ENCODE results near the gene PERM1. TPM values are rescaled to one million over a fixed set of nuclear protein-coding genes. Genes with fewer than 3 reads are reported as not detected.

PERM1 gene
- total RNA-seq, 2 donors from 2014 or later: not detected

- Mint-ChIP-seq H3K27ac (no peak within 1 kb of the TSS), H3K27me3 (ENCODE audit: insufficient read depth) (peaks cover 11% of the 10 kb centered on the region), H3K4me3 (peak within 1 kb of the TSS; percentile 79), H3K4me1 (peaks cover 8% of the 10 kb centered on the region), H3K36me3 (ENCODE audit: low read depth) (peaks cover 21% of the 10 kb centered on the region), H3K9me3 (no peaks in the 10 kb centered on the region)
- Histone ChIP-seq H3K36me3 (ENCODE audit: control insufficient read depth, insufficient read depth, low read length) (peaks cover 18% of the 10 kb centered on the region), H3K27me3 (ENCODE audit: control insufficient read depth, insufficient read depth, low read length, poor library complexity, severe bottlenecking) (peaks cover 12% of the 10 kb centered on the region), H3K9ac (ENCODE audit: extremely low read depth, low read length, poor library complexity, severe bottlenecking) (no peak within 1 kb of the TSS), H3K9me3 (ENCODE audit: control insufficient read depth, low read length) (no peaks in the 10 kb centered on the region), H3K4me3 (ENCODE audit: low read length) (peak within 1 kb of the TSS; percentile 58), H3K4me1 (ENCODE audit: control insufficient read depth, insufficient read depth, low read length) (no peaks in the 10 kb centered on the region), H3K27ac (ENCODE audit: low read depth, low read length) (no peak within 1 kb of the TSS)
- 0% methylated on average over 35 to 109 of the region's 109 CpGs for WGBS, 2 experiments (ENCODE audit: insufficient coverage in 1 of 2, insufficient read length in 1 of 2)
- no peak for TF ChIP-seq CTCF (conservative IDR thresholded peaks at IDR 0.05)
- peak; percentile 94 for DNase-seq
Observed at GRCh38 chr1:960363-961131, 21.3 kb downstream of the PERM1 start, which contains the start of gene KLHL17. KLHL17 (plus strand) TSS chr1:960584; CDS start chr1:960694, 110 bp downstream.

GRCh38 chr1:959731-960362 lies 22.0 kb downstream of the PERM1 start:
- TF ChIP-seq CTCF (conservative IDR thresholded peaks at IDR 0.05): no peak
- DNase-seq: no peak
- Histone ChIP-seq H3K27me3 (ENCODE audit: control insufficient read depth, insufficient read depth, low read length, poor library complexity, severe bottlenecking) (peaks cover 12% of the 10 kb centered on the region), H3K27ac (ENCODE audit: low read depth, low read length) (no peak overlapping the region), H3K9ac (ENCODE audit: extremely low read depth, low read length, poor library complexity, severe bottlenecking) (no peak overlapping the region), H3K4me3 (ENCODE audit: low read length) (no peak overlapping the region), H3K9me3 (ENCODE audit: control insufficient read depth, low read length) (no peaks in the 10 kb centered on the region), H3K36me3 (ENCODE audit: control insufficient read depth, insufficient read depth, low read length) (peaks cover 25% of the 10 kb centered on the region), H3K4me1 (ENCODE audit: control insufficient read depth, insufficient read depth, low read length) (no peaks in the 10 kb centered on the region)
- WGBS, 2 experiments (ENCODE audit: insufficient coverage in 1 of 2, insufficient read length in 1 of 2): 47 to 56% methylated on average over 6 to 57 of the region's 57 CpGs
- Mint-ChIP-seq H3K9me3 (no peaks in the 10 kb centered on the region), H3K4me3 (peak overlapping the region; percentile 79), H3K27ac (no peak overlapping the region), H3K27me3 (ENCODE audit: insufficient read depth) (peaks cover 11% of the 10 kb centered on the region), H3K36me3 (ENCODE audit: low read depth) (peaks cover 26% of the 10 kb centered on the region), H3K4me1 (peaks cover 8% of the 10 kb centered on the region)

- 6 to 7% methylated on average over 30 to 101 of the region's 101 CpGs for WGBS, 2 experiments (ENCODE audit: insufficient coverage in 1 of 2, insufficient read length in 1 of 2)
- H3K27ac ChIP-seq (ENCODE audit: low read depth, low read length): no peak within 1 kb of the TSS
- peak within 1 kb of the TSS; percentile 79 for H3K4me3 Mint-ChIP-seq
Observed at GRCh38 chr1:958823-959730, 22.8 kb downstream of the PERM1 start, which contains the start of gene NOC2L. NOC2L (minus strand) TSS chr1:959256; CDS start chr1:959240, 16 bp downstream.

More at GRCh38 chr1:958823-959730, 22.8 kb downstream of the PERM1 start, which contains the start of gene NOC2L:
- Histone ChIP-seq H3K9me3 (ENCODE audit: control insufficient read depth, low read length) (no peaks in the 10 kb centered on the region), H3K36me3 (ENCODE audit: control insufficient read depth, insufficient read depth, low read length) (peaks cover 32% of the 10 kb centered on the region), H3K9ac (ENCODE audit: extremely low read depth, low read length, poor library complexity, severe bottlenecking) (peak within 1 kb of the TSS; percentile 90), H3K27me3 (ENCODE audit: control insufficient read depth, insufficient read depth, low read length, poor library complexity, severe bottlenecking) (peaks cover 12% of the 10 kb centered on the region), H3K4me1 (ENCODE audit: control insufficient read depth, insufficient read depth, low read length) (no peaks in the 10 kb centered on the region), H3K4me3 (ENCODE audit: low read length) (peak within 1 kb of the TSS; percentile 84)
- no peaks in the 10 kb centered on the region for H3K9me3 Mint-ChIP-seq
- no peak for TF ChIP-seq CTCF (conservative IDR thresholded peaks at IDR 0.05)
- peaks cover 33% of the 10 kb centered on the region for H3K36me3 Mint-ChIP-seq (ENCODE audit: low read depth)
- H3K27ac Mint-ChIP-seq: peak within 1 kb of the TSS; percentile 62
- H3K27me3 Mint-ChIP-seq (ENCODE audit: insufficient read depth): peaks cover 11% of the 10 kb centered on the region
- DNase-seq: peak; percentile 98
- H3K4me1 Mint-ChIP-seq: peaks cover 8% of the 10 kb centered on the region
